Measurements from ENCODE around the gene MGRN1. TPM values are rescaled to one million over a fixed set of nuclear protein-coding genes. Genes with fewer than 3 reads are reported as not detected.

MGRN1 gene
- total RNA-seq, 1 experiment from 2014 or later: 105 TPM

DNA sequence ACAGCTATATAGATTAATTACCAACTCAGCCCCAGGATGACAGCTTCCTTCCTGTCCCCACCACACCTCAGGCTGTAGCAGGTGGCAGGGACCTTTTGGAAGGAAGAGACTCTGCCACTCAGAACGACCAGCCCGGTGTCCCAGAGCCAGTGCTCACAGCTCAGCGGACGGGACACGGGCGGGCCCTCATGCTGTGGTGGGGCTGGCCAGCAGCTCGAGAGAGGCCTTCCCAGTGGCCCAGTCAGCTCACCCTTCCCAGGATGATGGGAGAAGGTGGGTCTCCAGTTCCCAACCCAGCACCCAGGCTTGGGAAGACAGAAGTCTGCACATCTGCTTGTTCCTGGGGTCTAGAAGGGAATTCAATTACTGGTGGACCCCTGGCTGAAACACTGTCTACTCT is 79.3 kb downstream of the MGRN1 start:
- Mint-ChIP-seq H3K27ac (ENCODE audit: unreplicated experiment) (no peak overlapping the region), H3K27me3 (ENCODE audit: unreplicated experiment) (no peaks in the 10 kb centered on the region), H3K9me3 (ENCODE audit: low read depth, unreplicated experiment) (no peaks in the 10 kb centered on the region), H3K36me3 (ENCODE audit: insufficient read depth, unreplicated experiment) (peaks cover 35% of the 10 kb centered on the region), H3K4me1 (ENCODE audit: low read depth, unreplicated experiment) (peaks cover 13% of the 10 kb centered on the region), H3K4me3 (ENCODE audit: low read depth, unreplicated experiment) (no peak overlapping the region)
- intact Hi-C loops (cut with micrococcal nuclease; ENCODE audit: unreplicated experiment): no loop called here
- no TSS peak for BruUV-seq (replicated peaks)
- CTCF ChIA-PET: interaction anchor here (0.5 kb wide), 1 partner anchor 226 kb away, joined by 3 read pairs; no protein-coding TSS in a partner anchor
- no peak for TF ChIP-seq CTCF (IDR thresholded peaks at IDR 0.05; ENCODE audit: unreplicated experiment)
- DNase-seq: no peak

DNA sequence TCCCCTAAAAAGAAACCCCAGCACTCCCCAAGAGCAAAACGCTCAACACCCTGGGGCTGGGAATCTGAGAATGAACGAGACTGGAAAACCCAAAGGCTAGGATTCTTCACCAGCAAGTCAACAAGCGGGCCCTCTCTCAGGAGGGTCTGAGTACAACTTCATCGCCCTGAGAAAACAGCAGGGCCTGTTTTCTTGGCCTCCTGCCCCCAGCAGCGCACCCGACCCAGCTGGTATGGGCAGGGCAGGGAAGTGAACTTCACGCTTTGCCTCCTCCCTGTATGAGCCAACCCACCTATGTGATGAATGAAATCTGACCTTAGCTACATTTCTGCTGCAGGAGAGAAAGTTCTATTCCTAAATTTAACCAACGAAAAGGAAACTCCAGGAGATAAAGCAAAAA is 79.9 kb downstream of the MGRN1 start:
- Mint-ChIP-seq H3K27ac (ENCODE audit: unreplicated experiment) (no peak overlapping the region), H3K36me3 (ENCODE audit: insufficient read depth, unreplicated experiment) (peaks cover 29% of the 10 kb centered on the region), H3K4me1 (ENCODE audit: low read depth, unreplicated experiment) (peaks cover 13% of the 10 kb centered on the region), H3K27me3 (ENCODE audit: unreplicated experiment) (no peaks in the 10 kb centered on the region), H3K9me3 (ENCODE audit: low read depth, unreplicated experiment) (no peaks in the 10 kb centered on the region), H3K4me3 (ENCODE audit: low read depth, unreplicated experiment) (no peak overlapping the region)
- CTCF ChIA-PET: interaction anchor here (0.5 kb wide), 1 partner anchor 226 kb away, joined by 3 read pairs; no protein-coding TSS in a partner anchor
- no peak for DNase-seq
- no peak for TF ChIP-seq CTCF (IDR thresholded peaks at IDR 0.05; ENCODE audit: unreplicated experiment)
- intact Hi-C loops (cut with micrococcal nuclease; ENCODE audit: unreplicated experiment): no loop called here
- BruUV-seq (replicated peaks): no TSS peak

DNA sequence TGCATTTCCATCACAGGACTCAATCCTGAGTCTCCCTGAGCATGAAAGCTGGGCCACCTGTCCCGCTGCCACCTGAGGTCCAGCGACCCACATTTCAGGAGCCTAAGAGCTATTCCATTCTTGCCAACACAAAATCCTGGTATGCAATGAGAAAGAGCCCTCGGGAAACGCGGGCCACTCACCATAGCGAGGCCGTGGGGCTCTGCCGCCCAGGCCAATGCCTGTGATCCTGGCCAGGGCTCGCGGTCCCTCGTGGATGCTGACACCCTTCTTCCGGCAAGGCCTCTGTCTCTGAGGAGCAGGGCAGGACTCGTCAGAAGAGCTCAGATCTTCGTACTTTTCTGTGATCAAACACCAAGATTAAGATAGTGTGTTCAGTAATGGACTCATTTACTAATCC is 80.3 kb downstream of the MGRN1 start:
- no peak overlapping the region for H3K27ac Mint-ChIP-seq (ENCODE audit: unreplicated experiment)
- no TSS peak for BruUV-seq (replicated peaks)
- no peaks in the 10 kb centered on the region for H3K9me3 Mint-ChIP-seq (ENCODE audit: low read depth, unreplicated experiment)
- DNase-seq: no peak
- H3K4me3 Mint-ChIP-seq (ENCODE audit: low read depth, unreplicated experiment): no peak overlapping the region
- no peaks in the 10 kb centered on the region for H3K27me3 Mint-ChIP-seq (ENCODE audit: unreplicated experiment)
- peaks cover 25% of the 10 kb centered on the region for H3K36me3 Mint-ChIP-seq (ENCODE audit: insufficient read depth, unreplicated experiment)
- CTCF ChIA-PET: no interaction called here
- intact Hi-C loops (cut with micrococcal nuclease; ENCODE audit: unreplicated experiment): no loop called here
- H3K4me1 Mint-ChIP-seq (ENCODE audit: low read depth, unreplicated experiment): peaks cover 13% of the 10 kb centered on the region
- no peak for TF ChIP-seq CTCF (IDR thresholded peaks at IDR 0.05; ENCODE audit: unreplicated experiment)

GRCh38 chr16:4706871-4707270 is 82.2 kb downstream of the MGRN1 start:
- Mint-ChIP-seq H3K4me1 (ENCODE audit: low read depth, unreplicated experiment) (peaks cover 13% of the 10 kb centered on the region), H3K27me3 (ENCODE audit: unreplicated experiment) (no peaks in the 10 kb centered on the region), H3K9me3 (ENCODE audit: low read depth, unreplicated experiment) (no peaks in the 10 kb centered on the region), H3K27ac (ENCODE audit: unreplicated experiment) (no peak overlapping the region), H3K4me3 (ENCODE audit: low read depth, unreplicated experiment) (no peak overlapping the region), H3K36me3 (ENCODE audit: insufficient read depth, unreplicated experiment) (peaks cover 31% of the 10 kb centered on the region)
- no peak for TF ChIP-seq CTCF (IDR thresholded peaks at IDR 0.05; ENCODE audit: unreplicated experiment)
- intact Hi-C loops (cut with micrococcal nuclease; ENCODE audit: unreplicated experiment): no loop called here
- no peak for DNase-seq
- no TSS peak for BruUV-seq (replicated peaks)
- CTCF ChIA-PET: no interaction called here
